Daoy (cell line): Measurements from ENCODE around the gene NOM1. TPM values are rescaled to one million over a fixed set of nuclear protein-coding genes. Genes with fewer than 3 reads are reported as not detected.

Experiments used
- DNase-seq: peaks from one replicate; pipeline ENCODE4 v3.0.0-alpha.2; 2015; ENCODE audit warnings: low read depth
- total RNA-seq: library from RNA; depleted of rRNA; stranded (reverse); fragments of >200 nt; shearing (Covaris generic); gene quantifications from 2 replicates; pipeline ENCODE4 v1.2.3, GENCODE V29; 2014

The NOM1 gene
- total RNA-seq, 1 experiment from 2014 or later = 22.1 TPM

- no peak for DNase-seq
Observed at GRCh38 chr7:156940421-156941122, 8.9 kb upstream of the NOM1 start.

- no peak for DNase-seq
Observed at GRCh38 chr7:156941393-156942182, 7.9 kb upstream of the NOM1 start.

- no peak for DNase-seq
Observed at GRCh38 chr7:156942708-156943090, 6.8 kb upstream of the NOM1 start.

GRCh38 chr7:156943091-156944041 lies 6.1 kb upstream of the NOM1 start:
- no peak for DNase-seq

- peak; percentile 44 for DNase-seq
Observed at GRCh38 chr7:156944876-156945275, 4.6 kb upstream of the NOM1 start.

- DNase-seq = no peak
Observed at GRCh38 chr7:156947120-156947843, 2.2 kb upstream of the NOM1 start.

GRCh38 chr7:156948361-156948760 lies 1.2 kb upstream of the NOM1 start:
- DNase-seq = no peak

GRCh38 chr7:156950381-156950858 lies 908 bp downstream of the NOM1 start:
- DNase-seq = no peak

GRCh38 chr7:156953215-156953614 lies 3.7 kb downstream of the NOM1 start:
- peak; percentile 62 for DNase-seq

- DNase-seq = no peak
Observed at GRCh38 chr7:156954941-156955340, 5.4 kb downstream of the NOM1 start.

- no peak for DNase-seq
Observed at GRCh38 chr7:156956727-156957126, 7.2 kb downstream of the NOM1 start.

GRCh38 chr7:156962145-156962544 lies 12.6 kb downstream of the NOM1 start:
- DNase-seq = no peak

GRCh38 chr7:156962897-156963296 lies 13.4 kb downstream of the NOM1 start:
- DNase-seq = no peak

- no peak for DNase-seq
Observed at GRCh38 chr7:156963472-156963871, 14.0 kb downstream of the NOM1 start.

GRCh38 chr7:156964971-156965370 lies 15.5 kb downstream of the NOM1 start:
- no peak for DNase-seq

- DNase-seq = no peak
Observed at GRCh38 chr7:156966387-156966786, 16.9 kb downstream of the NOM1 start.

- no peak for DNase-seq
Observed at GRCh38 chr7:156968183-156968582, 18.7 kb downstream of the NOM1 start.

- DNase-seq = no peak
Observed at GRCh38 chr7:156969972-156970420, 20.5 kb downstream of the NOM1 start.

GRCh38 chr7:156975620-156976019 lies 26.1 kb downstream of the NOM1 start:
- no peak for DNase-seq

- DNase-seq = no peak
Observed at GRCh38 chr7:156979007-156979606, 29.6 kb downstream of the NOM1 start.

GRCh38 chr7:156979711-156980110 lies 30.2 kb downstream of the NOM1 start:
- no peak for DNase-seq
